22Rv1 (cell line): ENCODE data around the gene RXFP4.

Experiments used
- H3K27ac ChIP-seq: fragments of 450-650 bp; 2 replicates; pipeline ENCODE4 v1.5.1; 2017
- ZFX ChIP-seq: fragments of 450-650 bp; IDR thresholded peaks from 2 replicates; pipeline ENCODE4 v1.6.1; 2017; ENCODE audit warnings: antibody characterized with exemption, borderline replicate concordance
- TF ChIP-seq, protein P1 (sequence below): fragments of 450-650 bp; IDR thresholded peaks from 2 replicates; pipeline ENCODE4 v1.5.1; 2017; ENCODE audit warnings: mild to moderate bottlenecking

The RXFP4 gene

DNA sequence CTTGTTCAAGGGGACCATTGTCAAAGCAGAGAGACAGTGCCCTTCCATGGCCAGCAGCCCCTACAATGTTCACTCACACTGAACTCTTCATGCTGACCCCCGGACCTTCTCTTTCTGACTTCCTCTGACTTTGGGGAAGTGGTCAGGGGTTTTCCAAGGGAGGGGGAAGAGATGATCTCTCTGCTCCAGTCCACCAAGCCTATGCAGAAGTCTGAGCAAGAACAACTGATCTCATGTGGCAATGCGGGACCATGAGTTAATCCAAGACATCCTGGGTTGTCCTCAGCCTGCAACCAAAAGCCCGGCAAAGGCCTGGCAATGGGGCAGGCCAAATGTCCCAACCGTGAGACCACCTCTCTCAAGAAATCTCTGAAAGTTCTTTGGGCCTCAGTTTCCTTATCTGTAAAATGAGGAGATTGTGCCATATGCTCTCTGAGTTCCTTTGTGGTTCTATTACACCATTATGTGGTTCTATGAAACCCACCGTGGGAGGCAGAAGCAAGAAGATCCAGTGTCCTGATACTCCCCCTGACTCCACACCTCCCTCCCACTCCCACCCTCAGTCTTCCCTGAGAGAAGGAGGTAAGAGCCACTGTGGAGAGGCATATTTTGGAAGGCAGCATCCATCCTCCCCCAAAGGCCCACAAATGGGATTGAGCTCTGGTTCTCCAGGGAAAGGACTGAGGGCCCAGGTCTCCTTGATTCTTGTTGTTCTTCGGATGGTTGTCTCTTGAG is 48.7 kb downstream of the RXFP4 start:
- no peak overlapping the region for H3K27ac ChIP-seq
- TF ChIP-seq, protein P1, sequence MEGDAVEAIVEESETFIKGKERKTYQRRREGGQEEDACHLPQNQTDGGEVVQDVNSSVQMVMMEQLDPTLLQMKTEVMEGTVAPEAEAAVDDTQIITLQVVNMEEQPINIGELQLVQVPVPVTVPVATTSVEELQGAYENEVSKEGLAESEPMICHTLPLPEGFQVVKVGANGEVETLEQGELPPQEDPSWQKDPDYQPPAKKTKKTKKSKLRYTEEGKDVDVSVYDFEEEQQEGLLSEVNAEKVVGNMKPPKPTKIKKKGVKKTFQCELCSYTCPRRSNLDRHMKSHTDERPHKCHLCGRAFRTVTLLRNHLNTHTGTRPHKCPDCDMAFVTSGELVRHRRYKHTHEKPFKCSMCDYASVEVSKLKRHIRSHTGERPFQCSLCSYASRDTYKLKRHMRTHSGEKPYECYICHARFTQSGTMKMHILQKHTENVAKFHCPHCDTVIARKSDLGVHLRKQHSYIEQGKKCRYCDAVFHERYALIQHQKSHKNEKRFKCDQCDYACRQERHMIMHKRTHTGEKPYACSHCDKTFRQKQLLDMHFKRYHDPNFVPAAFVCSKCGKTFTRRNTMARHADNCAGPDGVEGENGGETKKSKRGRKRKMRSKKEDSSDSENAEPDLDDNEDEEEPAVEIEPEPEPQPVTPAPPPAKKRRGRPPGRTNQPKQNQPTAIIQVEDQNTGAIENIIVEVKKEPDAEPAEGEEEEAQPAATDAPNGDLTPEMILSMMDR = no peak
- TF ChIP-seq ZFX = no peak
